ENCODE results near the gene ALX4.

The ALX4 gene

GRCh38 chr11:44335052-44335760 lies 25.3 kb upstream of the ALX4 start:
- no peak for DNase-seq (ENCODE audit: low read depth, low spot score)

GRCh38 chr11:44334356-44335004 lies 24.5 kb upstream of the ALX4 start:
- DNase-seq (ENCODE audit: low read depth, low spot score), result no peak

GRCh38 chr11:44333271-44334218 lies 23.6 kb upstream of the ALX4 start:
- no peak for DNase-seq (ENCODE audit: low read depth, low spot score)

- no peak for DNase-seq (ENCODE audit: low read depth, low spot score)
Observed at GRCh38 chr11:44332665-44333064, 22.7 kb upstream of the ALX4 start.

GRCh38 chr11:44329472-44330230 lies 19.7 kb upstream of the ALX4 start:
- DNase-seq (ENCODE audit: low read depth, low spot score), result no peak

GRCh38 chr11:44328138-44328660 lies 18.3 kb upstream of the ALX4 start:
- no peak for DNase-seq (ENCODE audit: low read depth, low spot score)

- no peak for DNase-seq (ENCODE audit: low read depth, low spot score)
Observed at GRCh38 chr11:44327730-44328129, 17.8 kb upstream of the ALX4 start.

- DNase-seq (ENCODE audit: low read depth, low spot score), result no peak
Observed at GRCh38 chr11:44326615-44327475, 16.9 kb upstream of the ALX4 start.

GRCh38 chr11:44325698-44326097 lies 15.8 kb upstream of the ALX4 start:
- no peak for DNase-seq (ENCODE audit: low read depth, low spot score)

GRCh38 chr11:44324749-44325525 lies 15.0 kb upstream of the ALX4 start:
- DNase-seq (ENCODE audit: low read depth, low spot score), result peak; percentile 40

- DNase-seq (ENCODE audit: low read depth, low spot score), result no peak
Observed at GRCh38 chr11:44324222-44324621, 14.3 kb upstream of the ALX4 start.

- DNase-seq (ENCODE audit: low read depth, low spot score), result no peak
Observed at GRCh38 chr11:44322243-44322642, 12.3 kb upstream of the ALX4 start.

GRCh38 chr11:44321059-44321458 lies 11.1 kb upstream of the ALX4 start:
- DNase-seq (ENCODE audit: low read depth, low spot score), result no peak

GRCh38 chr11:44320289-44320973 lies 10.5 kb upstream of the ALX4 start:
- DNase-seq (ENCODE audit: low read depth, low spot score), result no peak

GRCh38 chr11:44319552-44320288 lies 9.8 kb upstream of the ALX4 start:
- DNase-seq (ENCODE audit: low read depth, low spot score), result peak; percentile 55

- no peak for DNase-seq (ENCODE audit: low read depth, low spot score)
Observed at GRCh38 chr11:44319170-44319551, 9.2 kb upstream of the ALX4 start.

GRCh38 chr11:44318369-44318768 lies 8.4 kb upstream of the ALX4 start:
- no peak for DNase-seq (ENCODE audit: low read depth, low spot score)

GRCh38 chr11:44316659-44317240 lies 6.8 kb upstream of the ALX4 start:
- DNase-seq (ENCODE audit: low read depth, low spot score), result no peak

Data from ELF-1 (cell line).